ENCODE data around the gene ABCC9.
"Not testable (repeated sequence)": the region's sequence is repeated elsewhere in the genome, so short reads cannot be mapped to it uniquely, and the experiment has no call there.

The ABCC9 gene

DNA sequence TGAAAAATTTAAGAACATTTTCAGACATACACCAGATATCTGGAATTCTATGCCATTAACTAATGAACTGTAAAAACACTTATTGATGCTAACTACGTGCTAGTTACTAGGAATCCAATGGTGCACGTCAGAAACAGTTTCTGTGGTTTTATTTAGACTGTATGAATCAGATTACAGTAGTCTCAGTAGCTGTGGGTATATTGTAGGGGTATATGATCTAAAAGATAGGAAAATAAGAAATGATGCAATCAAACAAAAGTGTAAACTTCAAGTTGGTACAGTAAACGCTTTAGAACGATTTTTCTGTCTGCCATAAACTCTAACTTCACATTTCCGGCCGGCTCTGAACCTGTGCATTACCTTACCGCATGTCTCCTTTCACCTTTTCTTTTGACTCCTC lies 2.3 kb downstream of the ABCC9 start:
- in situ Hi-C loops (cut with HindIII; ENCODE audit: low sequenced_read_pairs): no loop called here

DNA sequence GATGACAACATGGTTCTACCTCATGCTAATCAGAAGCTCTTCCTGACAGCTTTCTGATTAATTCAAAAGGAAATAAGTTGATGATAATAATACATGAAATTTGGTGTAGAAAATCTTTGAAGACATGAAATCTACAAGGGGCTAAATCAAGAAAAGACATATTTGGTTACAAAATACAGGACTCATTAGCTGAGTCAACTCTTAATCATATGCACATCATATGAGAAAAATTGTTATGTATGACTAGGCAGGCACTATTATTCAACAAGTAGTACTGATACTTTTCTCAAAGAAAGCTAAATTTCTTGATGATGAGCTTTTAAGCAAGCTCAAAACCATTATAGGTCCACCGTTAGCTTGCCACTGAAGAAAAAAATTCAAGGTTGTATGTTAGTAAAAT lies 7.1 kb downstream of the ABCC9 start:
- in situ Hi-C loops (cut with HindIII; ENCODE audit: low sequenced_read_pairs): no loop called here

DNA sequence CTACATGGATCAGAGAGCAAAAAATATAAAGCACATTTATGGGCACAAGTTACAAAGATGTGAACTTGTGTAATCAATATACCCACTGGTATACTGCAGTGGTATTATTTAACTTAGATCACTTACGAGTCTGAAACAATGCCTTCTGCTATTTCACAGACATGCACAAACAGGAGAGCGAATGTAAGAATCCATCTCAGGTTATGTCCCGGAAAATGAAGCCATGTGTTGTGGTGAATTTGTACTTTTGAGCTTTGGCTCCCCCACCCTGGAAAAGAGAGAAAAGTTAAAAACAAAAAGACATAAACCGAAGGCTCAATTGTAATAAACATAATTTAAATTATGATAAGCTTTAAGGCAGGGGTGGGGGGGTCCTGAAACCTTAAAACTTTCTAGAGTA lies 7.6 kb downstream of the ABCC9 start:
- in situ Hi-C loops (cut with HindIII; ENCODE audit: low sequenced_read_pairs): no loop called here

DNA sequence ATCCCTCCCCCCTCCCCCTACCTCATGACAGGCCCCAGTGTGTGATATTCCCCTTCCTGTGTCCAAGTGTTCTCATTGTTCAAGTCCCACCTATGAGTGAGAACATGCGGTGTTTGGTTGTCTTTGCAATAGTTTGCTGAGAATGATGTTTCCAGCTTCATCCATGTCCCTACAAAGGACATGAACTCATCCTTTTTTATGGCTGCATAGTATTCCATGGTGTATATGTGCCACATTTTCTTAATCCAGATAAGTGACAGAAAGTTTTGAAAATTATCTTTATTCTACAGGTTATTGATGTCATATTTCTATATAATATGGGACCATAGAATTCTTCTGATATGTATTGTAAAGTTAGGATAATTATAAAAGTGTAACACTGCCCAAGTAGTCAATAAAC lies 11.3 kb downstream of the ABCC9 start:
- in situ Hi-C loops (cut with HindIII; ENCODE audit: low sequenced_read_pairs): loop anchor here (5.0 kb wide), 1 partner anchor 52 kb away; no protein-coding TSS in a partner anchor

DNA sequence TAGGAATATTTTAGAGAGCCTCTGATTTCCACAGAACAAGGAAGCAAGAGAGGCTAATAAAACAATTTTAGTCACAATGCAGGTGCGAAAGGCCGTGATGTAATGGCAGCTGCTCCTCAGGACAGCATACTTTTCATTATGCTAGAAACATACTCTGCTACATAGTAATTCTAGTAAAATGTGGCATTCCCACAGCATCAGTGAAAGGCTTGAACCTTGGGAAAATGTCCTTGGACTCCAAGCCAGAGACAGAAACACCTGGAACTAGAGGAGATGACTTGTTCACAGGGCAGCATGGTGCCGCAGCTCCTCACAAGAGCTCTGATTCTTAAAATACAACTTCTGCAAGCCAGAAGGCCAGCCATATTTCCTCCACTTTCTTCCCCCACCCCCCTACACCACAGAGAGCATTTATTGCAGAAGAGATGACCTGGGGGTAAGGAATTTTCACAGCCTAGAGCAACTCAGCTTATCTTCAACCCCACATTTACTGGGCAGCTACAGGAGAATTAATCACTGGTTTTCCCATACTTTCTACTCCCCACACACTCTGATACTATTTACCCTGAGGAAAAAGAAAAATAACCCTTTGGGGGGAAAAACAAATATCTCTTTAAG lies 15.8 kb downstream of the ABCC9 start:
- in situ Hi-C loops (cut with HindIII; ENCODE audit: low sequenced_read_pairs): loop anchor here (5.0 kb wide), 1 partner anchor 57 kb away; no protein-coding TSS in a partner anchor

DNA sequence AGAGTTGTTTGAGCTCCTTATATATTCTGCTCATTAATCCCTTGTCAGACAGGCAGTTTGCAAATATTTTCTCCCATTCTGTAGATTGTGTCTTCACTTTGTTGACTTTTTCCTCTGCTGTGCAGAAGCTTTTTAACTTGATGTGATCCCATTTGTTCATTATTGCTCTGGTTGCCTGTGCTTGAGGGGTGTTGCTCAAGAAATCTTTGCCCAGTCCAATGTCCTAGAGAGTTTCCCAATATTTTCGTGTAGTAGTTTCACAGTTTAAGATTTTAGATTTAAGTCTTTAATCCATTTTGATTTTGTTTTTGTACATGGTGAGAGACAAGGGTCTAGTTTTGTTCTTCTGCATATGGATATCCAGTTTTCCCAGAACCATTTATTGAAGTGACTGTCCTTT lies 19.8 kb downstream of the ABCC9 start:
- in situ Hi-C loops (cut with HindIII; ENCODE audit: low sequenced_read_pairs): no loop called here

DNA sequence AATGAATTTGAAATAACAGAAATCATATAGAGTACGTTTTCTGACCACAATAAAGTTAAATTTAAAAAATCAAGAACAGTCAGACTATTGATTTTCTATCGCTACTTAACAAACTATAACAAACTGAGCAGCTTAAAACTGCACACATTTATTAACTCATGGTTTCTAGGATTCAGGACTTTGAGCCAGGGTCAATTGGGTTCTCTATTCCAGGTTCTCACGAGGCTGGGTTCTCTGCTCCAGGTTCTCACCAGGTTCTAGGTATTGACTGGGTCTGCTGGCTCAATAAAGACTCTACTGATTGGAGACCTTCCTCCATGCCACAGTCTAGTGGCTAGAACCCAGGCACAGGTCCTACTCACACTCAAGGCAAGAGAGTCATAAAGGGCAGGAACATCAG lies 22.8 kb downstream of the ABCC9 start:
- in situ Hi-C loops (cut with HindIII; ENCODE audit: low sequenced_read_pairs): no loop called here

DNA sequence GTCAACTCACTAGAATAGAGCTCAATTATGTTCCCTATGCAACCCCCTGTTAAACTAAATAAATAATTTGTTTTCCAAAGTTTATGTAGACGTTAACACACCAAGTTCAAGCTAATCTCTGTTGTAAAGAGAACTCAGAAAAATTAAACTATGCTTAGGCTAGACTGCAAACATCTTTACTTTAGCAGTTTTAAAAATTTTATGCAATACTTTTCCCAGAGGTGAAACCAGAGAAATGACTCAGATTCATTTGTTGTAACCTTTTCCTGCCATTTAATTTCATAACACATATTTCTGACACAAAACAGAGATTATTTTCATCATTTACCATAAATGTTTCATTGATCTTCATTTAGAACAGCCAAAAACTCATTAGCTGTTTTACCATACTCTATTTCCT lies 27.4 kb downstream of the ABCC9 start:
- in situ Hi-C loops (cut with HindIII; ENCODE audit: low sequenced_read_pairs): no loop called here

DNA sequence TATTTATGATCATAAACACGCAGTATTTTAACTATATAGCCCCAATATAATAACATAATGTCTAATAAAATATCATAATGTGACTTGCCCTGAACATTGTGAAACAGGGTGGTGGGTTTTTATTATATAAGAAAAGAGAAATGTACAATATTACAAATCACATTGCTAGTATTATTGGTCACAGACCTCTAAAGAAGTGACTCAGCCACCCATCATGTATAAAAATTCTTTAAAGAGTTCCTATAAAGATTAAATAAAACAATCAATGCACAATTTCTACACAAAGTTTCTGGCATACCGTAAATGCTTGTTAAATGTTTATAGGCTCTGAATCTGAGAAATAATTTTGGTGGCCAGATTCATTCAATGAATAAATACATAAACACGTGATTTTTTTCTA lies 28.9 kb downstream of the ABCC9 start:
- in situ Hi-C loops (cut with HindIII; ENCODE audit: low sequenced_read_pairs): no loop called here

DNA sequence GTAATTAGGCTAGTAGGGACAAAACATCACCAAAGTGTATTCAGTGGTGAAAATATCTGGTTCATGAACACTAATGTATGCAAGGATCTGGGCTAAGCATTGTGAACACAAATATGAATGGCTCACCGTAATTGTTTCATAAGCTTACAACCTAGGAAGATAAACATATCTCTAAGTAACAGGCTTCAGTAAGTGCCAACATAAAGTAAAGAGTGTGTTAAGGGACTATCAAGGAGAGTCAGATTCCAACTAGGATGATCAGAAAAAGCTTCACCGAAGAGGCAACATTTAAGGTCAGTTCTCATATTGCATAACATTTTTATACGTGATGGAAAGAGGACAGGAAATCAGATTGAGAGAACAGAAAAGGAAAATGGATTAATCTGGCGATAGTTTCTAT lies 29.4 kb downstream of the ABCC9 start:
- in situ Hi-C loops (cut with HindIII; ENCODE audit: low sequenced_read_pairs): no loop called here

DNA sequence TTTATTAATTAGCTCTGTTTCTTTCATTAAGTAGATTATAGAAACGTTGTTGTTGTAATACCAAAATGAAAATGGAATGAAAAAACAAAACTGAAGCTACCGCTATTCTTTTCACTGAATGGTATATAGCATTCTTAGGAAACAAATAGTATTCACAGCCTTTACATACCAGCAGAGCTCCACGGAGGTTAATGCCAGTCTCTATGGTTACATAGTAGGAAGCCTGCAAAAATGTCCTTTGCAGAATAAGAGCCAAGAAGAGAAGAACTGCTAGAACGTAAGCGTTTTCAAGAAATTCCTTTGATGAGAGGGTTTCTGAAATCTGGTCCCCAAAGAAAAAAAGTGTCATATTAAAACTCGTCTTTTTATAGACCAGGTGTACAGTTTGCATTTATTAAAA lies 30.6 kb downstream of the ABCC9 start:
- in situ Hi-C loops (cut with HindIII; ENCODE audit: low sequenced_read_pairs): no loop called here

DNA sequence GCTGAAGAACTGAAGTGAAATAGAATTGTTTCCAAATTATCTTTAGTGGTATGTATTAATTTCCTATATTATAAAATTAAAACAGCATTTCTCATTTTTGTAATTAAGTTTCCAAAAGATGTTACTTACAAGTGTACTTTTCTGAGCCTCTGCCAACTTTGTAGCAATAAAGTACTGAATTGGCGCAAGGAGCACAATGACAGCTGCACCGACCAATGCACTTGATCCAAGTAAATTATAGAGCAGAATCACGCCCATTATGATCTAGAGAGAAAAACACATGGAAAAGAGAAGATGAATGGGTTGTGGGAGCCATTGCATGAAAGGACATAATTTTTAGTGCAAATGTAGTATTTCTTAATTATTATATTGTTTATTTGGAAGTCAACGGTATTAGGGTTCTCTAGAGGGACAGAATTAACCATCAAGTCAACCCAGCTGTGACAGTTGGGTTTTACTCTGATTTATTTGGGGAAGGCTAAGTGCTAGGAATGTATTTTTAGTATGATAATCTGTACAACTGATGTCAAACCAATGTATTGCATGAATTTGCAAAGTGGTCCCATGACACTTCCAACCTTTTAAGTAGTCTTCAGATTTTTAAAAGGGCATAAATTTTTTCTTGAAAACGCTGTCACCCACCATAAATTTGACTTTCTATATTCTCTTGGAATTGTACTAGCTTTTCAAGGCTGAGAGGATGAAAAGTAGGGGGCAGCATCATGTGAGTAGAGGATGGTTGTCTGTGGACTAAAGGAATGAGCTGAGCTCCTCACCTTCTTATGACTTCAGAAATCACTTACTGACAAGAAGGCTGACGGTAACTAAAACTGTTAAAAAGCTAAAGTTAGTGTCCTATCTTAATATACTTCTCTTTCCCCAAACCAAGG lies 33.0 kb downstream of the ABCC9 start:
- in situ Hi-C loops (cut with HindIII; ENCODE audit: low sequenced_read_pairs): no loop called here

DNA sequence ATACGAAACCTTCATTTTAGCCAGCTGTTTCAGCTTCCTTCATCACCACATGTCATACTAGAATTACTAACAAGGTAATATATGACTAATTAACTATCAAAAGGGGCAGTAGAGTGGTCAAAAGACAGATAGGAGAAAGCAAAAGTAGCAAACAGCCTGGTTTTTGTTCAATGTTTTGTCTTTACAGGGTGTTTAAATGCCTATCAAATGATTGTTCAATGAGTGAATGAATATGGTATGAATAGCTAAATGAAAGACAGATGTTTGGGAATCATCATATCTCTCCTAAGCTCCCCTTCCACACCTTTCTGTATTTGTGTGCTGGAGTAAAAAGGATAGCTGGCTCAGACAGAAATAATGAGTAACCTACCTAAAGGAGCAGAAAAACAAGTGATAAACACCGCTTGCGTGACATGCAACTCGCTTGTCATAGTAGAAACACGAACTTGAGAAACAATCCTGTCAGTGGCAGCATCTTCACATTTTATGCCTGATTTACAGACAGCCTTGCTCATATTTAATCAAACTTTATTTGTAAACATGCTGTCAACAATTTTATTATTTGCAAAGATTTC lies 34.2 kb downstream of the ABCC9 start:
- in situ Hi-C loops (cut with HindIII; ENCODE audit: low sequenced_read_pairs): no loop called here

DNA sequence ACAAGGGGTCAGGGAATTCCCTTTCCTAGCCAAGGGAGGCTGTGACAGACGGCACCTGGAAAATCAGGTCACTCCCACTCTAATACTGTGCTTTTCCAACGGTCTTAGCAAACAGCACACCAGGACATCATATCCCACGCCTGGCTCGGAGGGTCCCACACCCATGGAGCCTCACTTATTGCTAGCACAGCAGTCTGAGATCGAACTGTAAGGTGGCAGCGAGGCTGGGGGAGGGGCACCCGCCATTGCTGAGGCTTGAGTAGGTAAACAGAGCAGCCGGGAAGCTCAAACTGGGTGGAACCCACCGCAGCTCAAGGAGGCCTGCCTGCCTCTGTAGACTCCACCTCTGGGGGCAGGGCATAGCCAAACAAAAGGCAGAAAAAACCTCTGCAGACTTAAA lies 41.7 kb downstream of the ABCC9 start:
- in situ Hi-C loops (cut with HindIII; ENCODE audit: low sequenced_read_pairs): not testable (repeated sequence)

DNA sequence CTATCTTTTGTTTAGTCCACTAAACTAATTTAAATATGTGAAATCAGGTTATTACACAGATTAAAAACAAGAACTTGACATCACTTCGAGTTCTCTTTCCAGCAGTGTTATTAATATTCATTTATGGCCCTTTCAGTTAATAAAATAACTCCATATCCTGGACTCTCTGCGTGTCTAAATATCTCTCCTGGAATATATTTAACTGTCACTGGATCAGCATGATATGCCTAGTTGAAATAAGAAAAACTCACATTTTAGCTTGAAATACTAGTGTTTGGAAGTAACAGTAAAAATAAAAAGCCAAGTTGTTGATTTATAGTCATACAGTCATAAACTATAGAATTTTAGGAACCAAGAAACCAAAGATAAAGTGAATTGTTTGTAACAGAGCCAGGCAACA lies 45.6 kb downstream of the ABCC9 start:
- in situ Hi-C loops (cut with HindIII; ENCODE audit: low sequenced_read_pairs): no loop called here

DNA sequence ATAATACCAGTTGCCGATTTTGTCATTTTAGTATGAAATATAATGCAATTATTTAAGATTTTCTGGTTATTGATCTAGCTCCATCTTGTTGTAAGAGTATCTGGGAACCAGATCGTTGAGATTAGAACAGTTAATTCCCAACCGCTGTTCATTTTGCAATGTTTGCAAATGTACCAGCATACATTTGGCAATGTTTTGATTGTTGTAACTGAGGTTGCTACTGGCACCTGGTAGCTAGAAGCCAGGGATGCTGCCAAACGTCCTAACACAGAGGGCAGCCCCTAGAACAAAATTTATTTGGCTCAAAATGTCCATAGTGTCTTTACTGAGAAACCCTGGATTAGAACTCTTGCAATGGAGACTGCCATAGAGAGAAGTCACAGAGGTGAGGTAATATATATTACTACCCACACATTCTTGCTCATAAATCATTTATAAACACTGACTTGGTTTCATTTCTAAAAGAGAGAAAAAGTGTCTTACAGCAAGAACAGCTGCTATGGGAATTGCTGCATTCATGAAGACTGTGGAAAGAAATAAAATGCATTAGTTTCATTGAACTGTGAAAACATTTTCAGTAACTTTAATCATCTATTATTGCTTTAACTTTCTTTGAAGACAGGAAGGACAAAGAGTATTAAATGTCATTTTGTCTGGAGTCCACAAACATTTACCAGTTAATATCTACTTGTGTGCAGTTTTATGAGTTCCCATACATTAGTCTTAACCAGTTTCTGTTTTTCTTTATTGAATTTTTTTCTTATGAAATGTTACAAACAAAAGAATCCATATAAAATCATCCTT lies 46.2 kb downstream of the ABCC9 start:
- in situ Hi-C loops (cut with HindIII; ENCODE audit: low sequenced_read_pairs): no loop called here

DNA sequence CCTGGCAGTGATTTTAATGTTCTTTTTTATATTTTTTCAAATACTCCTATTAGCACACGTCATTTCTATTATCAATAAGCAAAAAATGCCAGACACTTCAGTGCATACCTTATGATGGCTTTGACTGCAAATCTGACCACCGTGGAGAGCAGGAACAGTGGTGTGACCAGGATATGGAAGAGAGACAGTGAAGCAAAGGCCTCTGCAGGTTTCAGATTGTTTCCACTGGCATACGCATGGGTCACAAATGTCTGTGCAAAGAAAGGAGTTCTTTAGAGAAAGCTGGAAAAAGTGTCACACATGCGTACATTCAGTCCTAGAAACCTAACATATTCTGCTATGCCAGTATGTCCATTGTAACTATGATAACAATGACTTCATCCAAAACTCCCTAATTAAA lies 47.3 kb downstream of the ABCC9 start:
- in situ Hi-C loops (cut with HindIII; ENCODE audit: low sequenced_read_pairs): no loop called here

DNA sequence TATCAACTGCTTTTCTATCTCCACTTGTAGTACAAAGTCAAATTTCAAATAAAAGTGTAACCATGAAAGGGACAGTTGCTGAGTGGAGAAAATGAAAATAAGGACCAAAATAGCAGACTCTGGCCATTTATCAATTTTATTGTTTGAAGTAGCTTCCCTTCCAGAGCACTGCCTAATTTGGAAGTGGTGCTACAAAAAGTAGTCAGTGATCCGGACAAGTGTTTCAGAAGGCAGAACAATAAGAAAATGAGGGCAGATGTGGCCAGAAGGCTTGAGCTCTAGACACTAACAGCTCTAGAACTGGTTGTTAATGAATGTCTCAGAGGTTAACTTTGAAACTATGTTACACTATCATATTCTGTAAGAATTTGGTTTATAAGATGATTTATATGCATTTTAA lies 48.9 kb downstream of the ABCC9 start:
- in situ Hi-C loops (cut with HindIII; ENCODE audit: low sequenced_read_pairs): no loop called here

DNA sequence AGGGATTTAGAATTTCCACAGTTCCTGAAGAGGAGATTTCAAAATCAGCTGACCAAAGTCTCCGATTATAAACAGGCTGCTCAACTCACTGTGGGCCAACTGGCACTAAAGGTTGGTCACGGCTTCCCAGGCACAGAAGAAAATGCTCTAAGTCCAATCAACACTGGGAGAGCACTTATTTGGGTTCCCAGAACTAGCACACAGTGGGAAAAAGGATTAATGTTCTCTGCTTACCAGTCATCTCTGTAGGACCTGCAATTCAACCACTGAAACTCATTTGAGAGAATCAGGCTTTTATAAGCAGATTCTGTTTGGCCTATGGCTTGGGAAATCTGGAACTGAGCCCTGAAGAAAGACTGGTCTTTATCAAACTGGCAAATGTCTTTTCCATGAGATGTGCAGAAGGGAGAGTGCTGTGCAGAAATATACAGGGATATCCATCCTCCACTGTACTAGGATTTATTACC lies 49.4 kb downstream of the ABCC9 start:
- in situ Hi-C loops (cut with HindIII; ENCODE audit: low sequenced_read_pairs): no loop called here

DNA sequence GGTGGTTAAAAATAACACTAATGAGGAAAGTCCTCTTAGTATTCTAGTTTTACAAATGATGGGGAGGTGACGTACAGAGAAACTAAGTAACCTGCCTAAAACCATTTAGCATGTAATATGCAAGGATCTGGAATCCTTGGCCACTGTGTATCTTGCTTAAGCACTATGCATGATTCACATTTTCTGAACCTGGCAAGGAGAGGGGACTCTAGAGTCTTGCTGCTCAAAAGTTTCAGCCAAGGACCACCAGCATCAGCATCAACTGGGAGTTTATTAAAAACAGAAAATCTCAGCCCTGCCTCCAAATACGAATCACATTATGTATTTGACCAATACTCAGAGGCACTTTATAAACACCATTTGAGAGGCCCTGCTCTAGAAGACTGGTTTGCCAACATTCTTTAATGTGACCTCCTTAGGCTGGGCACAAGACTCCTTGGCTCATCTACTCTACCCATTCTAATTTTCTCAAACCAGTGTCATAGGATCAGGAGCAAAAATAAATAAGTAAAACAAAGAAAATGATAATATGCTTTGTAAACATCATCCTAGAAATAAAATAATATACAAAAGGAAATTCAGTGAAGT lies 52.9 kb downstream of the ABCC9 start:
- in situ Hi-C loops (cut with HindIII; ENCODE audit: low sequenced_read_pairs): no loop called here

DNA sequence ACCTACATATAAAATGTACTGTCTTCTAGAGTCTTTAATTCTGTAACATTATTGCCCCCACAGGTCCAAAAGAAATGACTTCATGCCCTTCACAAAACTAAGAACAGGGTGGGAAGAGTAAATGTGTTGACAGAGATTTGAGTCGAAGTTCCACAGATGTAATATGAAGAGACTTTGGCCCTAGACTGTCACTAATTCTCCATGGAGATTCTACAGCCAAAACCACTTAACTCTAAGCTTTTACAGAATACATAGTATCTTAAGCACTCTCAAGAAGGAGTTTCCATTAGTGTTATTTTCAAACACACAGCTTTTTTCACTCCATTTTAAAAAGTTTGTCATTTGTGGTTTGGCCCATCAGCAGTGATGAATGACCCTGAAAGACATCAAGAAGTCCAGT lies 56.3 kb downstream of the ABCC9 start:
- in situ Hi-C loops (cut with HindIII; ENCODE audit: low sequenced_read_pairs): no loop called here
